ENCODE data around the gene SETD7. TPM values are rescaled to one million over a fixed set of nuclear protein-coding genes. Genes with fewer than 3 reads are reported as not detected.

The SETD7 gene
- total and polyA plus RNA-seq, 2 of the 4 experiments (the other 2 are of a cell fraction) = 17.0 to 46.6 TPM

- H2BK5ac ChIP-seq (ENCODE audit: low read depth, low read length, poor library complexity, severe bottlenecking) = no peak overlapping the region
- H3K36me3 ChIP-seq (ENCODE audit: control insufficient read depth, insufficient read depth, low read length) = no peaks in the 10 kb centered on the region
- intact Hi-C loops (cut with micrococcal nuclease) (no loop called here), dilution Hi-C loops (cut with HindIII; ENCODE audit: low sequenced_read_pairs, unreplicated experiment) (no loop called here), in situ Hi-C loops (cut with MboI; ENCODE audit: low sequenced_read_pairs) (no loop called here)
- BruUV-seq (replicated peaks) = no TSS peak
- H3K79me1 ChIP-seq (ENCODE audit: low read depth in 1 of 2, low read length in 2 of 2) = no peaks in the 10 kb centered on the region
- no peak for DNase-seq
- 77% methylated on average over 3 of the region's 4 CpGs; no CpG with 5 or more reads in 1 of the 2 experiments for WGBS, 2 experiments (ENCODE audit: extremely low coverage in 2 of 2, insufficient read length in 1 of 2)
- no peak for ATAC-seq (ENCODE audit: low read depth)
- H2BK120ac ChIP-seq (ENCODE audit: low read depth, low read length) = no peak overlapping the region
- no peak overlapping the region for H2AK5ac ChIP-seq (ENCODE audit: low read depth, low read length)
- no peak overlapping the region for H3K56ac ChIP-seq (ENCODE audit: extremely low read depth, insufficient read depth, low read length)
- no peak overlapping the region for H4K5ac ChIP-seq (ENCODE audit: low read depth, low read length)
- H3K4me2 ChIP-seq (ENCODE audit: low read depth, low read length) = no peak overlapping the region
- H4K20me1 ChIP-seq (ENCODE audit: insufficient read depth, low read length) = no peaks in the 10 kb centered on the region
- TF ChIP-seq MAFK (IDR thresholded peaks at IDR 0.05; ENCODE audit: low read depth, low read length) = no peak
- TF ChIP-seq POLR2A (IDR thresholded peaks at IDR 0.05; ENCODE audit: low read depth, low read length) = no peak
- TF ChIP-seq BHLHE40 (IDR thresholded peaks at IDR 0.05; ENCODE audit: low read depth, low read length) = no peak
- no peak for TF ChIP-seq RFX5 (IDR thresholded peaks at IDR 0.05; ENCODE audit: low read depth, low read length)
- no peak for TF ChIP-seq NFE2L2 (IDR thresholded peaks at IDR 0.05; ENCODE audit: low read depth, low read length)
- H3K27me3 ChIP-seq (ENCODE audit: control insufficient read depth, insufficient read depth, low read length) = no peaks in the 10 kb centered on the region
- no peak overlapping the region for H2BK20ac ChIP-seq (ENCODE audit: low read depth, low read length)
- no peaks in the 10 kb centered on the region for H3K4me1 ChIP-seq (ENCODE audit: control insufficient read depth, insufficient read depth, low read length)
- H3K9me1 ChIP-seq (ENCODE audit: insufficient read depth, low read length) = no peaks in the 10 kb centered on the region
- H2BK15ac ChIP-seq (ENCODE audit: low read depth, low read length) = no peak overlapping the region
- no peak overlapping the region for H3K9ac ChIP-seq (ENCODE audit: low read depth, low read length)
- H3K9me3 ChIP-seq (ENCODE audit: control insufficient read depth, insufficient read depth, low read length) = no peaks in the 10 kb centered on the region
- H4K8ac ChIP-seq (ENCODE audit: low read depth in 2 of 2, low read length in 2 of 2) = no peak overlapping the region
- H3K4ac ChIP-seq (ENCODE audit: low read depth, low read length) = no peak overlapping the region
- no peak overlapping the region for H3K4me3 ChIP-seq (ENCODE audit: insufficient read depth, low read depth, low read length)
- no peak overlapping the region for H2AFZ ChIP-seq (replicated peaks; ENCODE audit: low read length, poor library complexity)
- ChIA-PET CTCF (no interaction called here), POLR2A (ENCODE audit: unreplicated experiment) (no interaction called here)
- no peak overlapping the region for H3K18ac ChIP-seq (ENCODE audit: low read depth, low read length)
- H3K27ac ChIP-seq (ENCODE audit: insufficient read depth, low read length) = no peak overlapping the region
- no peak overlapping the region for H3K14ac ChIP-seq (replicated peaks; ENCODE audit: low read depth, low read length)
- H2AK9ac ChIP-seq (replicated peaks; ENCODE audit: low read depth, low read length, poor library complexity) = no peak overlapping the region
- H3K23ac ChIP-seq (ENCODE audit: low read depth, low read length) = no peak overlapping the region
- no peak overlapping the region for H4K91ac ChIP-seq (ENCODE audit: insufficient read depth, low read depth, low read length)
Observed at GRCh38 chr4:139493176-139493575, 62.8 kb downstream of the SETD7 start.
